Trophoblast cell (in vitro differentiated cells and primary cell): ENCODE data around the gene FBXW2.
A peak's percentile ranks its signal among the peaks of the same experiment; 100 is the strongest.
"Not testable (repeated sequence)": the region's sequence is repeated elsewhere in the genome, so short reads cannot be mapped to it uniquely, and the experiment has no call there.

Experiments used
- DNase-seq, 2 donors: peaks; one replicate each; pipeline ENCODE4 v3.0.0-alpha.2; 2016
- H2AFZ ChIP-seq: 2 replicates; pipeline ENCODE4 v1.6.1; 2013; ENCODE audit warnings: low read length, moderate library complexity, mild to moderate bottlenecking; ENCODE audit not compliant: insufficient read depth, poor library complexity
- H2AK5ac ChIP-seq: 2 replicates; pipeline ENCODE4 v1.6.1; 2013; ENCODE audit warnings: mild to moderate bottlenecking, low read length
- H2BK120ac ChIP-seq: 2 replicates; pipeline ENCODE4 v1.6.1; 2013; ENCODE audit warnings: low read length, mild to moderate bottlenecking, moderate library complexity; ENCODE audit not compliant: insufficient read depth, poor library complexity
- H2BK12ac ChIP-seq: 2 replicates; pipeline ENCODE4 v1.6.1; 2013; ENCODE audit warnings: mild to moderate bottlenecking, low read length, moderate library complexity
- H2BK5ac ChIP-seq: 2 replicates; pipeline ENCODE4 v1.6.1; 2013; ENCODE audit warnings: low read length, low read depth, moderate library complexity, mild to moderate bottlenecking; ENCODE audit not compliant: poor library complexity
- H3K14ac ChIP-seq: 2 replicates; pipeline ENCODE4 v1.6.1; 2013; ENCODE audit warnings: mild to moderate bottlenecking, low read length
- H3K18ac ChIP-seq: 2 replicates; pipeline ENCODE4 v1.6.1; 2013; ENCODE audit warnings: mild to moderate bottlenecking, low read length
- H3K23ac ChIP-seq: 2 replicates; pipeline ENCODE4 v1.6.1; 2013; ENCODE audit warnings: low read length
- H3K27ac ChIP-seq: 2 replicates; pipeline ENCODE4 v1.5.1; 2013; ENCODE audit warnings: low read depth, mild to moderate bottlenecking, inconsistent platforms, low read length, moderate library complexity
- H3K27me3 ChIP-seq: 2 replicates; pipeline ENCODE4 v1.6.1; 2013; ENCODE audit warnings: inconsistent platforms, mild to moderate bottlenecking, low read length, moderate library complexity; ENCODE audit not compliant: insufficient read depth
- H3K36me3 ChIP-seq, 2 experiments: 1 replicate in 1 of 2; 2 replicates in 1 of 2; pipeline ENCODE4 v1.6.1; 2013; ENCODE audit warnings: low read length in 2 of 2, mild to moderate bottlenecking in 2 of 2, moderate library complexity in 1 of 2; ENCODE audit not compliant: insufficient read depth in 2 of 2, control insufficient read depth in 1 of 2
- H3K4ac ChIP-seq: 2 replicates; pipeline ENCODE4 v1.6.1; 2013; ENCODE audit warnings: low read depth, mild to moderate bottlenecking, low read length, moderate library complexity
- H3K4me1 ChIP-seq, 2 experiments: 1 replicate in 1 of 2; 2 replicates in 1 of 2; pipeline ENCODE4 v1.6.1; 2013; ENCODE audit warnings: low read length in 2 of 2, mild to moderate bottlenecking in 2 of 2, moderate library complexity in 1 of 2; ENCODE audit not compliant: insufficient read depth in 2 of 2, control insufficient read depth in 1 of 2
- H3K4me2 ChIP-seq: 2 replicates; pipeline ENCODE4 v1.6.1; 2013; ENCODE audit warnings: inconsistent platforms, mild to moderate bottlenecking, low read length, moderate library complexity
- H3K4me3 ChIP-seq: 2 replicates; pipeline ENCODE4 v1.5.1; 2013; ENCODE audit warnings: mild to moderate bottlenecking, low read depth, low read length, inconsistent platforms
- H3K79me1 ChIP-seq: one replicate; pipeline ENCODE4 v1.6.1; 2013; ENCODE audit warnings: low read length
- H3K79me2 ChIP-seq: 2 replicates; pipeline ENCODE4 v1.6.1; 2013; ENCODE audit warnings: low read length, mild to moderate bottlenecking; ENCODE audit not compliant: control insufficient read depth, insufficient read depth, poor library complexity
- H3K9ac ChIP-seq: 2 replicates; pipeline ENCODE4 v1.6.1; 2013; ENCODE audit warnings: mild to moderate bottlenecking, low read length
- H3K9me3 ChIP-seq: 2 replicates; pipeline ENCODE4 v1.6.1; 2013; ENCODE audit warnings: low read depth, mild to moderate bottlenecking, control low read depth, inconsistent platforms, low read length; ENCODE audit not compliant: insufficient read depth
- H4K12ac ChIP-seq: 2 replicates; pipeline ENCODE4 v1.6.1; 2013; ENCODE audit warnings: low read depth, mild to moderate bottlenecking, low read length, moderate library complexity
- H4K8ac ChIP-seq: 2 replicates; pipeline ENCODE4 v1.6.1; 2013; ENCODE audit warnings: low read depth, mild to moderate bottlenecking, low read length, moderate library complexity
- H4K91ac ChIP-seq: one replicate; pipeline ENCODE4 v1.6.1; 2013; ENCODE audit warnings: low read depth, mild to moderate bottlenecking, low read length, moderate library complexity
- WGBS: extraction: QIAGEN DNeasy Blood & Tissue Kit; methylation state at CpG from one replicate; pipeline ENCODE4 v1.1.7; 2013; ENCODE audit warnings: missing lambda C conversion rate; ENCODE audit not compliant: insufficient read length, insufficient coverage; ENCODE audit errors: extremely low coverage; 5-methylcytosine and 5-hydroxymethylcytosine counted together

Gene FBXW2

GRCh38 chr9:120755044-120755443 is 38.2 kb downstream of the FBXW2 start:
- Histone ChIP-seq H3K79me1 (no peaks in the 10 kb centered on the region), H4K12ac (no peak overlapping the region), H2BK5ac (no peak overlapping the region), H2BK120ac (no peak overlapping the region), H3K27me3 (no peaks in the 10 kb centered on the region), H3K4me3 (no peak overlapping the region), H4K8ac (no peak overlapping the region), H3K9ac (no peak overlapping the region), H3K4me1 (no peaks in the 10 kb centered on the region), H3K4me2 (no peak overlapping the region), H3K18ac (no peak overlapping the region), H3K36me3 (peaks cover 0 to 2% of the 10 kb centered on the region in 2 experiments), H3K4ac (no peak overlapping the region), H4K91ac (no peak overlapping the region), H2AFZ (no peak overlapping the region), H3K14ac (no peak overlapping the region), H3K23ac (no peak overlapping the region), H2BK12ac (no peak overlapping the region), H3K79me2 (no peaks in the 10 kb centered on the region), H3K27ac (no peak overlapping the region), H2AK5ac (no peak overlapping the region), H3K9me3 (no peaks in the 10 kb centered on the region)
- no peak for DNase-seq
- WGBS: no CpG with 5 or more reads among the region's 2 CpGs

- H3K36me3 ChIP-seq: no peaks in the 10 kb centered on the region
- H4K91ac ChIP-seq: no peak overlapping the region
- H3K4me1 ChIP-seq: no peaks in the 10 kb centered on the region
- no peak overlapping the region for H3K14ac ChIP-seq
- H3K27me3 ChIP-seq: no peaks in the 10 kb centered on the region
- H2AK5ac ChIP-seq: no peak overlapping the region
- no peak overlapping the region for H2BK12ac ChIP-seq
- no peak overlapping the region for H3K9ac ChIP-seq
- no peak overlapping the region for H3K4me3 ChIP-seq
- no peaks in the 10 kb centered on the region for H3K79me2 ChIP-seq
- H4K12ac ChIP-seq: no peak overlapping the region
- H3K23ac ChIP-seq: no peak overlapping the region
- DNase-seq: peak; percentile 53 to 87
- H4K8ac ChIP-seq: no peak overlapping the region
- H3K4ac ChIP-seq: no peak overlapping the region
- H3K79me1 ChIP-seq: no peaks in the 10 kb centered on the region
- no peak overlapping the region for H3K4me2 ChIP-seq
- no CpG with 5 or more reads among the region's 5 CpGs for WGBS
- no peaks in the 10 kb centered on the region for H3K9me3 ChIP-seq
- H2BK5ac ChIP-seq: no peak overlapping the region
- H3K18ac ChIP-seq: no peak overlapping the region
- no peak overlapping the region for H3K27ac ChIP-seq
- H2AFZ ChIP-seq: no peak overlapping the region
- H2BK120ac ChIP-seq: no peak overlapping the region
Observed at GRCh38 chr9:120750421-120750820, 42.8 kb downstream of the FBXW2 start.

GRCh38 chr9:120746366-120746765 is 46.9 kb downstream of the FBXW2 start:
- H3K4ac ChIP-seq, H3K79me2 ChIP-seq, H3K27ac ChIP-seq, H4K8ac ChIP-seq, DNase-seq, H2AFZ ChIP-seq, H2BK120ac ChIP-seq, H2AK5ac ChIP-seq, H3K4me2 ChIP-seq, H3K18ac ChIP-seq, H3K23ac ChIP-seq, H3K14ac ChIP-seq, H4K12ac ChIP-seq, H4K91ac ChIP-seq, H3K36me3 ChIP-seq, H3K4me1 ChIP-seq, H3K4me3 ChIP-seq, H3K9ac ChIP-seq, H2BK5ac ChIP-seq, H3K79me1 ChIP-seq, H3K27me3 ChIP-seq, H2BK12ac ChIP-seq, H3K9me3 ChIP-seq: not testable (repeated sequence)
- no CpG with 5 or more reads among the region's 26 CpGs for WGBS

- Histone ChIP-seq H3K9me3 (no peaks in the 10 kb centered on the region), H4K12ac (no peak overlapping the region), H3K79me1 (no peaks in the 10 kb centered on the region), H3K18ac (no peak overlapping the region), H3K4me2 (no peak overlapping the region), H3K14ac (no peak overlapping the region), H3K23ac (no peak overlapping the region), H2BK12ac (no peak overlapping the region), H3K4ac (no peak overlapping the region), H3K27me3 (no peaks in the 10 kb centered on the region), H4K8ac (no peak overlapping the region), H3K4me3 (no peak overlapping the region), H3K9ac (no peak overlapping the region), H3K79me2 (no peaks in the 10 kb centered on the region), H3K36me3 (no peaks in the 10 kb centered on the region), H4K91ac (no peak overlapping the region), H2BK120ac (no peak overlapping the region), H2AK5ac (no peak overlapping the region), H2AFZ (no peak overlapping the region), H2BK5ac (no peak overlapping the region), H3K27ac (no peak overlapping the region), H3K4me1 (no peaks in the 10 kb centered on the region)
- WGBS: no CpG with 5 or more reads among the region's 6 CpGs
- no peak for DNase-seq
Observed at GRCh38 chr9:120745278-120745677, 47.9 kb downstream of the FBXW2 start.
